NK-92 treated with Interleukin-12 subunit alpha and Interleukin-12 subunit beta, amount 100 ng/mL, for 24 hours (cell line): ENCODE measurements around the gene GRIN3B.
"Not testable (repeated sequence)": the region's sequence is repeated elsewhere in the genome, so short reads cannot be mapped to it uniquely, and the experiment has no call there.

Experiments
- DNase-seq: peaks from one replicate; lab custom pipeline; 2025; lab: John Stamatoyannopoulos, UW

Gene GRIN3B

GRCh38 chr19:1000095-1000494 lies at the start of gene GRIN3B:
TSS of gene GRIN3B (plus strand) at chr19:1000419. CDS start at chr19:1000438, 19 bp downstream.
- no peak for DNase-seq

- no peak for DNase-seq
Measured at GRCh38 chr19:952049-952679, 48.1 kb upstream of the GRIN3B start.

GRCh38 chr19:952680-953444 lies 47.4 kb upstream of the GRIN3B start:
- DNase-seq, result no peak

- no peak for DNase-seq
Measured at GRCh38 chr19:953445-954271, 46.6 kb upstream of the GRIN3B start.

- DNase-seq, result no peak
Measured at GRCh38 chr19:954272-954671, 45.9 kb upstream of the GRIN3B start.

GRCh38 chr19:954672-955494 lies 45.3 kb upstream of the GRIN3B start:
- DNase-seq, result no peak

- no peak for DNase-seq
Measured at GRCh38 chr19:955803-956765, 44.1 kb upstream of the GRIN3B start.

- DNase-seq, result no peak
Measured at GRCh38 chr19:956766-957440, 43.3 kb upstream of the GRIN3B start.

GRCh38 chr19:957578-957977 lies 42.6 kb upstream of the GRIN3B start:
- not testable (repeated sequence) for DNase-seq

- DNase-seq, result no peak
Measured at GRCh38 chr19:958967-959855, 41.0 kb upstream of the GRIN3B start.

- DNase-seq, result no peak
Measured at GRCh38 chr19:960020-960419, 40.2 kb upstream of the GRIN3B start.

GRCh38 chr19:960601-960938 lies 39.6 kb upstream of the GRIN3B start:
- no peak for DNase-seq

- no peak for DNase-seq
Measured at GRCh38 chr19:961866-962620, 38.2 kb upstream of the GRIN3B start.

- DNase-seq, result no peak
Measured at GRCh38 chr19:962683-963400, 37.4 kb upstream of the GRIN3B start.

- no peak for DNase-seq
Measured at GRCh38 chr19:963486-963951, 36.7 kb upstream of the GRIN3B start.

GRCh38 chr19:964116-964520 lies 36.1 kb upstream of the GRIN3B start:
- DNase-seq, result no peak
